CD4-positive, alpha-beta T cell treated with Interleukin-12 subunit alpha and Interleukin-12 subunit beta, for 1 hour (primary cell): Measurements from ENCODE around the gene SPINT2.

Source experiments
- DNase-seq: peaks from one replicate; pipeline ENCODE4 v3.0.0-alpha.2; 2020

Gene SPINT2

DNA sequence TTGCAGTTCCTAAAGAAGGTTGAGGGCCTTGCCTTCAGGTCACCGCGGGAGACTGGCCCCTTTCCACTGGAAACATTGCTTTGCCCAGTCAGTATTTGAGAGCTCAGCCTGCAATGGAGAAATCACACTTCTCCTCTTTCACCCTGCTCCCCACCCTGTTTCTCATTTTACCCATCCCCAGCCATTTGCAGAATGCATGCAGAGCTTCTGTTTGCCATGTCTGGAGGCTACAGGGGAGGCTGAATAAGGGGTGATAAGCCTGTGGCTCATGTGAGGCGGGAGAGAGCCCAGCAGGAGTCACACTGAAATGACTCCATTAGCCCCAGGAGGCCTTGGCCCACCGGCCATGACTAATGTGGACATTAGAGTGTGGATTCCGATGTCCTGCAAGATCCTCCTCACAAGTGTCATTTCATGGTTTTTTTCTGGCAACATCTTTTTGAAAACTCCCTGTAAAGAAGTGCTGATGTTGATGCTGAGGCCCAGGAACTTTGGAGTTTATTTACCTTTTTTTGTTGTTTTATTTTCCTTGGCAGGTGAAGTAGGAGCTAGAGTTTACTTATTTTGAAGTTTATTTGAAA lies 6.3 kb downstream of the SPINT2 start:
- DNase-seq, result no peak

DNA sequence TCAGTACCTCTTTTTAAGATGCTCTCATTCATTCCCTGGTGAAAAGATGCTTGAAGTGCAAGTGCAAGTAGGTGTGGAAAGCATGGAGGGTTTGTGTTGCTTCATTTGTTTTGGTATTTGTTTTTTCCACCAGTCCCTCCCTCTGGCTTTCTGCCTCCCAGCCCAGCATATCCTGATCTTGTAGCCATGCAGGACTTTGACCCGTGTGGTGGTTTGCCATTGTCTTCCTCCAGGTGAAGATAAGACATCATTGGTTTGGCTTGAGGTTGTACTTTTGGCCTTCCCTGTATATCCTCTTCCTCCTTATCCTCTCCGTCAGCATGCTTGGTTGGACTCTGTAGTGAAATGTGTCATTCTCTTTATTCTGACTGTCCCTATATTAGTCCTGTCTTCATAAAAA lies 9.1 kb downstream of the SPINT2 start:
- DNase-seq, result no peak

DNA sequence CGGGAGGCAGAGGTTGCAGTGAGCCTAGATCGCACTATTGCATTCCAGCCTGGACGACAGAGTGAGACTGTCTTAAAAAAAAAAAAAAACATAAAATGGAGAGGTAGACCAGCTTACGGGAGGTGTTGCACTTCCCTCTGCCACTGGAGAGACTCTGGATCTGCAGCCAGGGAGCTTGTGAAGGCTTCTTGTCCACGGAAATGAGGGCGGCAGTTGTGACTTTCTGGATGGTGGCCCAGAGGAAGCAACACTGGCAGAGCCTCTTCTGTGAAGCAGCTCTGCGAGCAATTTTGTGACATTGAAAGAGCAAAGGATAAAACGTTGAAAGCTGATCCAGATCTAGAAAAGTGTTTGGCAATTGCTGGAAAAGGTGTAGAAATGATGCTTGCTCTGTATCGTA lies 10.4 kb downstream of the SPINT2 start:
- no peak for DNase-seq

DNA sequence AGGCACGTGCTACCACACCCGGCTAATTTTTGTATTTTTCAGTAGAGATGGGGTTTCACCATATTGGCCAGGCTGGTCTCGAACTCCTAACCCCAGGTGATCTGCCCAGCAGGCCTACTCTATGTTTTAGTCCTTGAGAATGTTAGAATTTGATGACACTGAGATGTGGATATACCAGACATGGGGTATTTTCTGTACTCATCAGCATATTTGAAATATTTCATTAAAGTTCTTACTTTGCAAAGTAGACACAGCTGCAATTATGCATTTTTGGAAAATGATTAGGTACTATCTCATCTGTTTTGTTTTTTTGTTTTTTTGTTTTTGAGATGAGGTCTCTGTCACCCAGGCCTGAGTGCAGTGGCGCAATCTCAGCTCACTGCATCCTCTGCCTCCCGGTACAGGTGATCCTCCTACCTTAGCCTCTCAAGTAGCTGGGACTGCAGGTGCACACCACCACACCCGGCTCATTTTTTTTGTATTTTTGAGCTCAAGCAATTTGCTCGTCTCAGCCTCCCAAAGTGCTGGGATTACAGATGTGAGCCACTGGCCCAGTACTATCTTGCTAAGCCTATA lies 12.7 kb downstream of the SPINT2 start:
- no peak for DNase-seq

DNA sequence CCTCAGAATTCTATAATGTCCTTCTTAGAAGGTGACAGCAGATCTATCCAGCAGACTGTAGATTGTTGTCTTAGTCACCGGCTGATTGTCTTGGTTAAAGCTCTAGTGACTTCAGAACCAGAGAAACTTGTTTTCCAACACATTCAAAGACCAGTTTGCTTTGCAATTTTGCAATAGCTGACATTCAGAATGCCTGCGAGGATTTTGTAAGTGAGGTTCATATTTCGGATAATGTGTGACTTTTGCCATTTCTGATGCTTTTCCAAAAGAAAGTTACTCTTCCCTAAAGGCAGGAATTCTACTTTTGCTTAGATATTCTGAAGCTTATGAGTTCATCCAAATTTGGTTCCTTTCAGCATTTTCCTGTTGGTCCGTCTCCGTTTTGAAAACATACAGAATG lies 13.2 kb downstream of the SPINT2 start:
- DNase-seq, result no peak

DNA sequence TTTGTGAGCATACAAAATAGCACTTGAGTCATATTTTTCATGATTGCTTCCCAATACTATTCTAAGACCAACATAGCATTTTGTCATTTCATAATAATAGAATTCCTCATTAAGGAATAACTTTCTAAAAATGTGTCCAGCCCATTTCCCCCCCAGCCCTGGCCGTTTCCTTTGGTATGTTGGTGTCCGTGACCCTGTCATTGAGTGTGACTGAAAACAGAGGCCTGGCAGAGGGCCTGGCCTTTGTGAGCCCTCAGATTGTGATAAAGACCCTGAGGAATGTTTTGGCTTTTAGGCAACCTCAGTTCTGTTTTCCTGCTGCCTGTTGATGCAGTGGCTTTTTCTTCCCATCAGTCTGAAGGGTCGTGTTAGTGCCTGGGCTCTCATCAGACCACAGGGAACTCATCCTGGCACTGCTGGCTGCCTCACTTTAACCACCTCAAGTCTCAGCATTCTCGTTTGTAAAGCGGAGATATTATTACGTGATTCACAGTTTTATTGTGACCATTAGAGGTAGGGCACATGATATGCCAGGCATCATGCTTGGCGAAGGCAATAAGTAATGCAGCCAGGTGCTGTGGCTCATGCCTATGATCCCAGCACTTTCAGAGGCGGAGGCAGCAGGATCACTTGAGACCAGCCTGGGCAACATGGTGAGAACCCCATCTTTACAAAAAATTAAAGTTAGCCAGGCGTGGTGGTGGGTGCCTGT lies 13.8 kb downstream of the SPINT2 start:
- no peak for DNase-seq

DNA sequence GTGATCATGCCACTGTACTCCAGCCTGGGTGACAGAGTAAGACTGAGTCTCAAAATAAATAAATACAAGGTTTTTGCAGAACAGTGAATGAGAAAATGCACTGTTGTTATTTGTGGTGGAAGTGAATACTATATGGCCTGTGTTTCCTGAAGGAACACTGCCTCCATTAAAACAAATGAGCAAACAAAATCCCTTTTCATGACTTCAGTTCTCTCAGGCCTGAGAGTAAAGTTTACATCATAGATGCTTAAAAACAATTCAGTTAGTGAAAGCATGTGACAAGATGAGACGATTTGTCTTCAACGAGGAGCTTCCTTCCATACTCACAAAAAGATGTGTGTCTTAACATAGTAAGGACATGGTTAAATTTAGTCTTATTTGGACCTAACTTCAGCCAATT lies 14.4 kb downstream of the SPINT2 start:
- no peak for DNase-seq

DNA sequence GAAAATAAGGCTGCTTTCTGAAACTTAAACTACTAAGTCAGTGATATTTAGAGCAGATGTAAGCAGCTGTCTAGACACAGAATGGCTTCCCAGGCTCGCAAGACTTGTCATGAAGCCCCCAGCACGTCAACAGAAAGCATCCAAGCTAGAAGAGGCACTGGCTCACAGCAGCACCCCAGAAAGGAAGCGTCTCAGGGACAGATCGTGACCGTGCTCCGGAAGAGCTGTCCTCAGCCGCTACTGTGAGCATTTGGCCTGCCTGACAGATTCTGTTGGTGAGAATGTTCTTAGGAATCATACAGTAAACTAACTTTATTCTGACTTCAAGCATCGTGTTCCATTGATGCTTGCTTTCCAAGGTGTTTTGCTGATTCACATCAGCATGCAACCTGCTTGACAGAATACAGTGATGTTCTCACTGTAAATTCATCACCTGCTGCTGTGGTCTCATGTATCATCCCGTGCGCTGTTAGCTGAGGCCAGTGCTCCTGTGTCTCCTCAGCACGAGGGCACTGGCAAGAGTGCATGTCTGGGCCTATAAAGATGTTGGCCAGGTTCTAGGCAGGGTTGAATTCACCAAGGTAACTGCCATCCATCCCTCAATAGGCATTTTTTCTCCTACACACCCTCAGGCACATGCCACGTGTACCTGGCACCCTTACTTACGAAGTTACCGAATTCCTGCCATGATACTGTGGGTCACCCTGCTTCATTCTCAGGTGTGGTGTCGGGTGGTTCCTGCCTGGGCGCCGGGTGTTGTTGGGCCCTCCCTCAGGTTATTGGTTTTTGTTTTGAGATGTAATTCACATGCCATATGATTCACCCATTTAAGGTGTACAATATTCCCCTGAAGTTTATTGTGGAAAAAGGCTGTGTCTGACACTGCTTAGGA lies 15.9 kb downstream of the SPINT2 start:
- no peak for DNase-seq

DNA sequence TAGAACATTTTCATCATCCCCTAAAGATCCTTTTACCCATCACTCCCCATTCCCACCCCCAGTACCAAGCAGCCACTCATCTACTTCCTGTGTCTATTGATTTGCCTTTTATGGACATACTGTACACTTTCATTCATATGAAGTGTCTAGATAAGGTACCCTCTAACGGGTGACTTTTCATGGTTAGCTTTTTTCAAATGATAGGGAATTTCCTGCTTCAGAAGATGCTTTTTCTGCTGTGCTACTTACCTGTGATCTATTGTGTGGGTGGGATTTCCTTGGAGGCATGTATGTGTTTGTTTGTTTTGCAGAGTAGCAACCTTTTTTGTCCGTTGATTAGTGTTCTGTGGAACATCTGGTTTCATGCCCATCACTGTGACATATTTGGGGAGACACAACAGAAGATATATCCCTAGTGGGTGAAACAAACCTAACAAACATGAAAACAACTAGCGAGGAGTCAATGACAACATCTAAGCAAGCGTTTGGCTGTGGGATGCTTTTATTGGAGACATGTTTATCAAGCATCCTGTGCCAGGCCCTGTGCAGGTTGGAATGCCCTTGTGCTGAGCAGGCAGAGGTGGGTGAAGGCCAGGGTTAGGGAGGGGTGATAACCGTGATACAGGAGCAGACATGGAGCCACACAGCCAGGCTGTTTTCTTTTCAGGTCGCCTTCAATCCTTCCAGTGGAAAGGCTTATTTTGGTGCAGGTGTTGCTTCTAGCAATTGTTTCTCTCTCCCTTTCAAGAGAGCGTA lies 17.6 kb downstream of the SPINT2 start:
- peak; percentile 8 for DNase-seq

DNA sequence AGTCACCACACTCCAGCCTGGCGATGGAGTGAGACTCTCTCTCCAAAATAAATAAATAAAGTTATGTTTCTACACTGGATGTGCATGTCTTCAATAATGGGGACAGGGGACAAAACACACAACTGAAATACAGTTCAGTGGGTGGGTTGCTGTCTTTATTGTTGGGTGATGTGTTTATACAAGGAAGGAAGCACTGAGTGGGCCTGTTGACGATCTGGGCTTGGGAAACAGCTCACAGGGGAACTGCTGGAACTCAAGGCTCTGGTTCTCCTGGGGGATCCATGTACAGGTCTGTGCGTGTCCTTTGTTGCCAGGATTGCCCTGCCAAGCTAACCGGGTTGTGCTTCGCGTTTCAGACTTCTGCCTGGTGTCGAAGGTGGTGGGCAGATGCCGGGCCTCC lies 18.9 kb downstream of the SPINT2 start:
- DNase-seq, result no peak

DNA sequence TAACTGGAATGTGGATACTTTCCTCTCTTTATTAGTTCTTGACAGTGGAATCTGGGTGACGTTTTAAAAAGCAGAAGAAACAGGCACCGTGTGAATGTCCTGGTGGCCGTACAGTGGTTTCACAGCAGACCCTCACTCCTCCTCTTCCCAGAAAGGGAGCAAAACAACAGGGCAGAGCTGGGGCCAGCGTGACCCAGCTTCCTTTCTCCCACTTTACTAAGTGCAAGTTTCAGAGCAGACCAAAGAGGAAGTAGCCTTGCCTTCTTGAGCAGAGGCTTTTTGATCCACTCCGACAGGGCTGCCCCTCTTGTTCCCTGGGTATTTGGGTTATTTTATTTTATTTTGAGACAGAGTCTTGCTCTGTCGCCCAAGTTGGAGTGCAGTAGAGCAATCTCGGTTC lies 20.0 kb downstream of the SPINT2 start:
- no peak for DNase-seq

DNA sequence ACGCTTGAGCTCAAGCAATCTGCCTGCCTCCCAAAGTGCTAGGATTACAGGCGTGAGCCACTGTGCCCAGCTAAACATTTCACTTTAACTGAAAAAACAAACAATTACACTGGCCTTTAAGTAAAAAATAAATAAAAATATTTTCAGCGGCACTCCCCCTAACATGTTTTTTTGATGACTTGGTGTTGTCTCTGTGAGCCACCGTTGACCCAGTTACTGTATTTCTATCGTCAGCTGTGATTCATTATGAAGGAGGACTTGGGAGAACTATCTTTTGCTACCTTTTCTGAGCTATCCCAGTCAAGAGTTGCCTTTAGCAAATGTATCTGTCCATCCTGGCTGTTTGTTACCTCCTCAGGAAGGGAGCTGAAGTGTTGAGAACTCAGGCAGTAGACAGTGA lies 21.2 kb downstream of the SPINT2 start:
- DNase-seq, result no peak

DNA sequence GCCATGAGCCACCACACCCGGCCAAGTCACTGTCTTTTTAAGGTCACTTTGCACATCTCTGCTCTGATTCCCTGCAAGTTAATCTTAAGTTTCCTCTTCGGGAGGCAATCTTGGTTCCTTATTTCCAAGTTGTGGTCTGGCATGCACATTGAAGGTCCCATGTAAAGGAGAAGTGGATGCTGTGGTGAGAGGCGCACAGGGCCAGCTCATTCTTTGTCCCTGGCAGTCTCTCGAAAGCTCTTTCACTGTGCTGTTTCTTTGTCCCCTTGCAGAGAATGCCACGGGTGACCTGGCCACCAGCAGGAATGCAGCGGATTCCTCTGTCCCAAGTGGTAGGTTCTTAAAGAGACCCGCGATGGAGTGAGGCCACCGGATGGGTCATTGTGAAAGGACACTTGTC lies 23.2 kb downstream of the SPINT2 start:
- peak; percentile 7 for DNase-seq

DNA sequence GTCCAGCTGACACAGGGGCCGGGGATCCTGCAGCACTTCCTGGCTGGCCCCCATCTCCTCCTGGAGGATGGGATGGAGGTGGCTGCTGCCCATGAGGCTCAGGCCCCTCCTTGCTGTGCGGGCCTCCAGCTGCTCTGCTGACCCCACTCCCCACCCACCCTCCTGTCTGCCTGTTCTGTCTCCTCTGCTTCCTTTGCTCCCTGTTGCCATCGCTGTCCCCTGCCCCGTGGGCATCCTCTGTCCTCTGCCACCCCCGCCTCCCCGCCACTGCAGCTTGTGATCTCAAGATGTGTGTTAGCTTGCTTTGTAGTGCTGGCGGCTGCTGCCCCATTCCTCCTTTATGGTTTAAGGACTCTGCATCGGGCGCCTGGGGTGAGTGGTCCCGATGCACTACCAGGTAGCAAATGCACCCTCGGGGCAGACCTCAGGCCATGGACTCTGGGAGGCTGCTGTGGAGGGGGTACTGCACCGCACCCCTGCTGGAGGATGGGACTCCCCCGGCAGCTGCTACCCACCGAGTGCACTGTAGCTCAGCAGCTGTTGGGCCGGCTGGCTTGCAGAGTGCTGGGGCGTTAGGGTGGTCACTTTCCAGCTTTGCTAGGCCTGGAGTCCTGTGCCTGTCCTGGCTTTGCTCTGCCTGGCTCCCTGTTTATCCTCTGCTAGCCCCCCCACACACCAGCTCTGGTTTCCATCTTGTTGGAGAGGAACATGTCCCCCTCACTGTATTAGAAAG lies 23.9 kb downstream of the SPINT2 start:
- DNase-seq, result no peak

DNA sequence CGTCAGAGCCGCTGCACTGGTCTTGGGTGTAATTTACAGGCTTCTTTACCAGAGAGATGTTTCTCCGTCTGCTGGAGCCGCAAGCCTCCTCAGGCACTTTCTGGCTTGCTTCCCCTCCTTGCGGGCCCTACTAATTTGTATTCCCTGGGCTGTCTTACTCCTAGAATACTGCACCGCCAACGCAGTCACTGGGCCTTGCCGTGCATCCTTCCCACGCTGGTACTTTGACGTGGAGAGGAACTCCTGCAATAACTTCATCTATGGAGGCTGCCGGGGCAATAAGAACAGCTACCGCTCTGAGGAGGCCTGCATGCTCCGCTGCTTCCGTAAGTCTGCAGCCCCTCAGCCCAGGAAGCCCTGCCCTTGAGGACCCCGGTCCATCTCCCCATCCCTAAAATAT lies 25.6 kb downstream of the SPINT2 start:
- DNase-seq, result no peak

DNA sequence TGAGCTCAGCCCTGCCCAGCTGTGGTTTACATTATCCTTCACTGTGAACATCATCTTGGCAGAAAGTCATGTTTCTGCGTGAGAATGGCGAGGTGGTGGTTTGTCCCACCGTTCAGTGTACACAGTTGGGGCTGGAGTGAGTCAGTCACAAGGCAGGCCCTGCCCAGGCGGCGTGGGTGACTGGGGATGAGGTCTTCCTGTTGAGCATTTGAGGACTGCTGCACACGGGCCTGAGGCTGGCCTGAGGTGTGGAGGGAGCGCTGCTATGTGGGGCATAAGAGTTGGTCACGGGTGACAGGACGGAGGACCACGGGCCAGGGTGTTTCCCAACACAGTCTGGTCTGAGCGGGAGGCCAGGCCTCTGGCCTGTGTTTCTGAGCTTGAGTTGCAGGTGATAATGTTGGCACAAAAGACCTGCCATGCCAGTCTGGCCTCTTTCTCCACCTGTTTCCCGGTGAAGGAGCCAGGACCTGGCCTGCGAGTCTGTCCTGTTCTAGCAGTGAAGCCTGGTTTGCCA lies 26.3 kb downstream of the SPINT2 start:
- no peak for DNase-seq

DNA sequence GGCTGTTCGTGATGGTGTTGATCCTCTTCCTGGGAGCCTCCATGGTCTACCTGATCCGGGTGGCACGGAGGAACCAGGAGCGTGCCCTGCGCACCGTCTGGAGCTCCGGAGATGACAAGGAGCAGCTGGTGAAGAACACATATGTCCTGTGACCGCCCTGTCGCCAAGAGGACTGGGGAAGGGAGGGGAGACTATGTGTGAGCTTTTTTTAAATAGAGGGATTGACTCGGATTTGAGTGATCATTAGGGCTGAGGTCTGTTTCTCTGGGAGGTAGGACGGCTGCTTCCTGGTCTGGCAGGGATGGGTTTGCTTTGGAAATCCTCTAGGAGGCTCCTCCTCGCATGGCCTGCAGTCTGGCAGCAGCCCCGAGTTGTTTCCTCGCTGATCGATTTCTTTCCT lies 27.5 kb downstream of the SPINT2 start:
- no peak for DNase-seq

DNA sequence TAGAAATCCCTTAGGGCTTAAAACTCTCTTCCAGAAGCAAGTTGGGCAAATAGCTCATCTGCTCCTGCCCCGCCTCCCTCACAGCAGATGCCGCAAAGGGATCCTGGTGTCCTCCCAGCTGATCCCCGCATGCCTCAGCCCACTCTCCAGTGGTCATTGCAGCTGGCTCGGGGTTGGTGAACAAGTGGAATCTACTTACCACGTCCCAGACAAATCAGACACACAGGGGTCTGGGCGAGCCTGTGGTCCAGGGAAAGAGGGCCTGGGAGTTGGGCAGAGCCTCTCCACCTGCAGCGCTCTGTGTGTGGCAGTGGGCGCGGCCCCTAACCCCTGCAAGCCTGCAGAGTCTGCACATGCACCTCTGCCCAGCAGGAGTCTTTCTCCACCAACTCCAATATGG lies 28.9 kb downstream of the SPINT2 start:
- no peak for DNase-seq

DNA sequence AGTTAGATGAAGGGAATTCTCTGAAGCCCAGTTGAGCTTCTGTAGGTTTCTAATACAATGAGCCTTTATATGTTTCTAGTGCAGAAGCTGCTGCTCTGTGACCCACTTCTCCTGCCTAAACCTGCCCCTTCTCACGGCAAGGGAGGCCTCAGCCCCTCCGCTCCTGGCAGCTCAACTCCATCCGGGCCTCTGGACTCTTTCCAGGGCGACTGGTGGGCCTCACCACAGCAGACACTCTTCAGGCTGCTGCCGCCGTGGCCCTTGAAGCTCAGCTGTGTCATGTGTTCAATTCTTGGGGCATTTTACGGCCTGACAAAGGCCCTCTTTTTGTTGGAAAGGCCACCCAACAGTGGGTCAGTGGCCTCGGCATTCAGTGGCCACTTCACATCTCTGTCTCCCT lies 29.7 kb downstream of the SPINT2 start:
- DNase-seq, result no peak

DNA sequence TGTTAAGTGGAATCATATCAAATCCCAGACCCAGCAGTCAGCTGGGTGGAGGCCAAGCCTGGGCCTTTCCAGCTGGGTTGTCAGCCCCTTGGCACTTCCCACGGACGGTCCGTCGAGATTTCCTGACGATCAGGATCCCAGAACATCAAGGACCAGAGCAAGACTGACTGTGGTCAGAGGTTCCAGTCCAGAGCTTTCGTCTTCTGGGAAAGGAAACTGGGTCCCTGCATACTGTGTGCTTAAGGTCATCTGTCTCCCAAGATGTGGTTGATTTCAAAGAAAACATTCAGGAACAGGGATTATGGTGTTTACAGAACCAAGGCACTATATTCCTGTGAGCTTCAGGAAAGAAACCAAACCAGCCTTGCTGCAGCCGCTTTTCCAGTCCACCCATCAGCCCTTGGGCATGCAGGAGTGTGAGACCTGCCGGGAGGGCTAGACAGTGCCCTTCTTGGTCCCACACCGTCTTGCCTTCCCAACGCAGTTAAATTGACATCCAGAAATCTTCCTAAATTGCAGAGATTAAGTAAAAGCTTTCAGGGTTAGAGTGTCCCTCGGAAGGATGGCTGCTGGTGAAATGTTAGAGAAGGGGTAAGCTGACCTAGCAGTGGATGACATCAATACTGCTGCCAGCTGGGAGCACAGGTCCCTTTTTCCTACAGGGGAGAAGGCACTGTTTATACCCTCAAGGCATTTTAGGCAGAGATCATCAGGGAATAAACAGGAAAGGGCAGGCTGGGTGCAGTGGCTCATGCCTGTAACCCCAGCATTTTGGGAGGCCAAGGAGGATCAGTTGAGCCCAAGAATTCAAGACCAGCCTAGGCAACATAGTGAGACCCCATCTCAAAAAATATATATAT lies 34.7 kb downstream of the SPINT2 start:
- no peak for DNase-seq
